HG03025 (cell line): ENCODE results near the gene CALD1.

Source experiments
- ATAC-seq: cut with Tn5 transposase; IDR thresholded peaks from one replicate; pipeline ENCODE4 v1.9.1; 2021; ENCODE audit warnings: mild to moderate bottlenecking, moderate library complexity; ENCODE audit not compliant: unreplicated experiment, low FRiP score

CALD1 gene

GRCh38 chr7:134758981-134759380, 20.5 kb upstream of the CALD1 start:
- no peak for ATAC-seq

- no peak for ATAC-seq
Observed at GRCh38 chr7:134761266-134761665, 18.2 kb upstream of the CALD1 start.

GRCh38 chr7:134763960-134764359, 15.5 kb upstream of the CALD1 start:
- ATAC-seq = no peak

GRCh38 chr7:134764365-134764764, 15.1 kb upstream of the CALD1 start:
- ATAC-seq = no peak

GRCh38 chr7:134766779-134767519, 12.5 kb upstream of the CALD1 start:
- peak; percentile 77 for ATAC-seq

GRCh38 chr7:134767520-134768168, 11.8 kb upstream of the CALD1 start:
- no peak for ATAC-seq

GRCh38 chr7:134768243-134768642, 11.2 kb upstream of the CALD1 start:
- no peak for ATAC-seq

GRCh38 chr7:134770676-134771075, 8.8 kb upstream of the CALD1 start:
- no peak for ATAC-seq

GRCh38 chr7:134771111-134771510, 8.3 kb upstream of the CALD1 start:
- no peak for ATAC-seq

- ATAC-seq = no peak
Observed at GRCh38 chr7:134771889-134772288, 7.5 kb upstream of the CALD1 start.

- ATAC-seq = no peak
Observed at GRCh38 chr7:134772401-134772800, 7.0 kb upstream of the CALD1 start.

- no peak for ATAC-seq
Observed at GRCh38 chr7:134773164-134773563, 6.3 kb upstream of the CALD1 start.

- no peak for ATAC-seq
Observed at GRCh38 chr7:134774119-134774518, 5.3 kb upstream of the CALD1 start.

GRCh38 chr7:134777470-134777869, 2.0 kb upstream of the CALD1 start:
- ATAC-seq = no peak

GRCh38 chr7:134777908-134778580, 1.4 kb upstream of the CALD1 start:
- no peak for ATAC-seq

- ATAC-seq = no peak
Observed at GRCh38 chr7:134779741-134780065, 269 bp downstream of the CALD1 start.

- no peak for ATAC-seq
Observed at GRCh38 chr7:134780166-134780828, 863 bp downstream of the CALD1 start.

- no peak for ATAC-seq
Observed at GRCh38 chr7:134781171-134781570, 1.7 kb downstream of the CALD1 start.

GRCh38 chr7:134782121-134782623, 2.7 kb downstream of the CALD1 start:
- ATAC-seq = peak; percentile 69

- no peak for ATAC-seq
Observed at GRCh38 chr7:134783294-134784069, 4.0 kb downstream of the CALD1 start.
